ENCODE measurements around the gene DENND1C. TPM values are rescaled to one million over a fixed set of nuclear protein-coding genes. Genes with fewer than 3 reads are reported as not detected.
A peak's percentile ranks its signal among the peaks of the same experiment; 100 is the strongest.

Gene DENND1C
- total and polyA plus RNA-seq, 2 donors from 2014 or later = 2.6 to 8.2 TPM

DNA sequence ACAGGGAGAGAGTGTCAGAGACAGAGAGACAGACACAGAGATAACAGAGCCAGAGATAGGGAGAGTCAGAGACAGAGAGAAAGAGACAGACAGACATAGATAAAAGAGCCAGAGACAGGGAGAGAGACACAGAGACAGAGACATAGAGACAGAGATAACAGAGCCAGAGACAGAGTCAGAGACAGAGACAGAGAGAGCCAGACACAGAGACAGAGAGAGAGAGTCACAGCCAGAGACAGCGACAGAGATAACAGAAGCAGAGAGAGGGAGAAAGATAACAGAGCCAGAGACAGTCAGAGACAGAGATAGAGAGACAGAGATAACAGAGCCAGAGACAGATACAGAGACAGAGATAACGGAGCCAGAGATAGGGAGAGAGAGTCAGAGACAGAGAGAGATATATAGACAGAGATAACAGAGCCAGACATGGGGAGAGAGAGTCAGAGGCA lies 48.4 kb upstream of the DENND1C start:
- Histone ChIP-seq H3K27ac (ENCODE audit: low read depth in 2 of 2, low read length in 2 of 2) (no peak overlapping the region), H3K9ac (ENCODE audit: low read length in 3 of 3) (peak overlapping the region in 2 of 3 donors; percentile 69 to 84)
- TF ChIP-seq CTCF (IDR thresholded peaks at IDR 0.05; ENCODE audit: borderline replicate concordance, extremely low read depth, insufficient read depth) = no peak

GRCh38 chr19:6529351-6529750 lies 47.8 kb upstream of the DENND1C start:
- H3K27ac ChIP-seq (ENCODE audit: low read depth in 2 of 2, low read length in 2 of 2) = no peak overlapping the region
- no peak overlapping the region for H3K4me3 ChIP-seq (ENCODE audit: low read length in 3 of 3)
- H3K4me1 ChIP-seq (ENCODE audit: control insufficient read depth in 2 of 3, insufficient read depth in 2 of 3, low read depth in 1 of 3, low read length in 3 of 3) = peaks cover 0 to 8% (median 6%) of the 10 kb centered on the region in 3 donors
- TF ChIP-seq CTCF (IDR thresholded peaks at IDR 0.05; ENCODE audit: borderline replicate concordance, extremely low read depth, insufficient read depth) = no peak
- H3K27me3 ChIP-seq (ENCODE audit: control insufficient read depth, insufficient read depth, low read length) = peaks cover 14% of the 10 kb centered on the region
- DNase-seq (no peak), FAIRE-seq (no peak)
- no peak overlapping the region for H3K9ac ChIP-seq (ENCODE audit: low read length in 3 of 3)
- H3K9me3 ChIP-seq (ENCODE audit: control insufficient read depth in 2 of 3, insufficient read depth in 1 of 3, low read length in 3 of 3) = no peaks in the 10 kb centered on the region
- intact Hi-C loops (cut with DNase I) = no loop called here
- no peaks in the 10 kb centered on the region for H3K36me3 ChIP-seq (ENCODE audit: control insufficient read depth in 2 of 3, insufficient read depth in 3 of 3, low read length in 3 of 3)

More for the DNA sequence above, 48.4 kb upstream of the DENND1C start:
- intact Hi-C loops (cut with DNase I) = no loop called here
- FAIRE-seq (no peak), DNase-seq (no peak)
- H3K4me3 ChIP-seq (ENCODE audit: low read length in 3 of 3) = peak overlapping the region; percentile 70 to 89 (median 88)
- H3K27me3 ChIP-seq (ENCODE audit: control insufficient read depth, insufficient read depth, low read length) = peaks cover 14% of the 10 kb centered on the region
- peaks cover 0 to 8% (median 6%) of the 10 kb centered on the region in 3 donors for H3K4me1 ChIP-seq (ENCODE audit: control insufficient read depth in 2 of 3, insufficient read depth in 2 of 3, low read depth in 1 of 3, low read length in 3 of 3)
- no peaks in the 10 kb centered on the region for H3K9me3 ChIP-seq (ENCODE audit: control insufficient read depth in 2 of 3, insufficient read depth in 1 of 3, low read length in 3 of 3)
- H3K36me3 ChIP-seq (ENCODE audit: control insufficient read depth in 2 of 3, insufficient read depth in 3 of 3, low read length in 3 of 3) = no peaks in the 10 kb centered on the region

DNA sequence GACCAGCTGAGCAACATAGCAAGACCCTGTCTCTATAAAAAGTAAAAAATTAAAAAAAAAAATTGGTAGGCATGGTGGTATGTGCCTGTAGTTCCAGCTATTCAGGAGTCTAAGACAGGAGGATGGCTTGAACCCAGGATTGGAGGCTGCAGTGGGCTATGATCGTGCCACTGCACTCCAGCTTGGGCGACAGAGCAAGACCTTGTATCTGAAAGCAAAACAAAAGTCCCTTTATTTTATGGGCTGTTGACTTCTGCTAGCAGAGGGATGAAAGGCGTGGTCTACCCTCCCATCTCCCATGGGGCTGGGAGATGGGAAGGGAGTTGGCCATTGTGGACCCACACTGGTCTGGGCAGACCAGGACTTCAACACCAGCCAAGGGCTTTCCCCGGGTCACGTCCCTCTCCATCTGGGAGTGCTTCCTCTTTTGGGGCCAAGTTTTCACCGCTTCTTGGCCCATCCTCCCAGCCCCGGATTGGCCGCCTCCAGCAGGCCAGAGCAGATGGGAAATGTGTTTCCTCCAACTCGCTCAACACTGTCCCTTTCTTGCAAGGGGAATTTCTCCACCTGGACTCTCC lies 47.0 kb upstream of the DENND1C start:
- Histone ChIP-seq H3K4me1 (ENCODE audit: control insufficient read depth in 2 of 3, insufficient read depth in 2 of 3, low read depth in 1 of 3, low read length in 3 of 3) (peaks cover 0 to 8% (median 6%) of the 10 kb centered on the region in 3 donors), H3K4me3 (ENCODE audit: low read length in 3 of 3) (no peak overlapping the region), H3K27ac (ENCODE audit: low read depth in 2 of 2, low read length in 2 of 2) (no peak overlapping the region), H3K9ac (ENCODE audit: low read length in 3 of 3) (no peak overlapping the region), H3K36me3 (ENCODE audit: control insufficient read depth in 2 of 3, insufficient read depth in 3 of 3, low read length in 3 of 3) (no peaks in the 10 kb centered on the region), H3K27me3 (ENCODE audit: control insufficient read depth, insufficient read depth, low read length) (peaks cover 14% of the 10 kb centered on the region), H3K9me3 (ENCODE audit: control insufficient read depth in 2 of 3, insufficient read depth in 1 of 3, low read length in 3 of 3) (no peaks in the 10 kb centered on the region)
- DNase-seq = no peak
- FAIRE-seq = no peak
- intact Hi-C loops (cut with DNase I) = no loop called here
- no peak for TF ChIP-seq CTCF (IDR thresholded peaks at IDR 0.05; ENCODE audit: borderline replicate concordance, extremely low read depth, insufficient read depth)
